RKO (cell line): Measurements from ENCODE around the gene EMX1.

Source experiments
- DNase-seq: peaks from one replicate; pipeline ENCODE4 v3.0.0-alpha.2; 2016; ENCODE audit warnings: low spot score

The EMX1 gene

GRCh38 chr2:72925328-72925943, 8.1 kb downstream of the EMX1 start:
- no peak for DNase-seq

- no peak for DNase-seq
These were observed 9.0 kb downstream of the EMX1 start for GRCh38 chr2:72926368-72926767.

GRCh38 chr2:72926811-72927465, 9.6 kb downstream of the EMX1 start:
- no peak for DNase-seq

- no peak for DNase-seq
These were observed 10.6 kb downstream of the EMX1 start for GRCh38 chr2:72927619-72928550.

GRCh38 chr2:72929010-72929409, 11.7 kb downstream of the EMX1 start:
- no peak for DNase-seq

- peak; percentile 82 for DNase-seq
These were observed 14.1 kb downstream of the EMX1 start for GRCh38 chr2:72931280-72931910.

GRCh38 chr2:72932045-72932740, 14.9 kb downstream of the EMX1 start:
- peak; percentile 41 for DNase-seq

GRCh38 chr2:72932805-72933204, 15.5 kb downstream of the EMX1 start:
- no peak for DNase-seq

GRCh38 chr2:72933207-72933606, 15.9 kb downstream of the EMX1 start:
- DNase-seq, result no peak

GRCh38 chr2:72933646-72934151, 16.4 kb downstream of the EMX1 start:
- DNase-seq, result no peak

GRCh38 chr2:72934683-72935610, 17.6 kb downstream of the EMX1 start:
- peak; percentile 25 for DNase-seq

- no peak for DNase-seq
These were observed 18.3 kb downstream of the EMX1 start for GRCh38 chr2:72935611-72935957.

- DNase-seq, result no peak
These were observed 19.5 kb downstream of the EMX1 start for GRCh38 chr2:72936660-72937355.

GRCh38 chr2:72937356-72937669, 20.0 kb downstream of the EMX1 start:
- DNase-seq, result no peak

GRCh38 chr2:72938455-72938854, 21.1 kb downstream of the EMX1 start:
- DNase-seq, result no peak

GRCh38 chr2:72940361-72940760, 23.0 kb downstream of the EMX1 start:
- no peak for DNase-seq

- DNase-seq, result no peak
These were observed 23.5 kb downstream of the EMX1 start for GRCh38 chr2:72940786-72941185.

- DNase-seq, result no peak
These were observed 25.0 kb downstream of the EMX1 start for GRCh38 chr2:72942293-72942692.

GRCh38 chr2:72942881-72943418, 25.6 kb downstream of the EMX1 start:
- DNase-seq, result no peak
